Skin of body (tissue), 2 donors: ENCODE measurements around the gene CACNG8. TPM values are rescaled to one million over a fixed set of nuclear protein-coding genes. Genes with fewer than 3 reads are reported as not detected.
"Not testable (repeated sequence)": the region's sequence is repeated elsewhere in the genome, so short reads cannot be mapped to it uniquely, and the experiment has no call there.

Experiments used
- DNase-seq: peaks from one replicate; lab custom pipeline; 2025; lab: John Stamatoyannopoulos, UW
- total RNA-seq: library from RNA; depleted of rRNA; stranded (reverse); fragments of >200 nt; gene quantifications from one replicate; pipeline ENCODE4 v1.2.3, GENCODE V29; 2014

CACNG8 gene
- under 0.01 TPM for total RNA-seq

DNA sequence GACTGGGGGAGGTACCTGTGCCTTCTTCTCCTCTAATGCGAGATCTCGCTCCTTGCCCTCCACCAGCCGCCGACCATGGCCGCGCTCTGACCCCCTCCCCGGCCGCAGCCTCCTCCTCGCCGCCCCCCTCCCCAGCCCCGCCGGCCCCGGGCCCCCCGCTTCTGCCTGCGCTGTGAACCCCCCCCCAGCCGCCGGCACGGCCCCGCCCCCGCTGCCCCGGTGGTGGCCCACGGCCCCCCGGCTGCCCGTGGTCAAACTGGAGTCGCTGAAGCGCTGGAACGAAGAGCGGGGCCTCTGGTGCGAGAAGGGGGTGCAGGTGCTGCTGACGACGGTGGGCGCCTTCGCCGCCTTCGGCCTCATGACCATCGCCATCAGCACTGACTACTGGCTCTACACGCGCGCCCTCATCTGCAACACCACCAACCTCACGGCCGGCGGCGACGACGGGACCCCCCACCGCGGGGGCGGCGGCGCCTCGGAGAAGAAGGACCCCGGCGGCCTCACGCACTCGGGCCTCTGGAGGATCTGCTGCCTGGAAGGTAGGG lies at the start of gene CACNG8:
TSS of gene CACNG8 (plus strand) at position 51 of the 545 bp plus-strand sequence.
- DNase-seq, result no peak

DNA sequence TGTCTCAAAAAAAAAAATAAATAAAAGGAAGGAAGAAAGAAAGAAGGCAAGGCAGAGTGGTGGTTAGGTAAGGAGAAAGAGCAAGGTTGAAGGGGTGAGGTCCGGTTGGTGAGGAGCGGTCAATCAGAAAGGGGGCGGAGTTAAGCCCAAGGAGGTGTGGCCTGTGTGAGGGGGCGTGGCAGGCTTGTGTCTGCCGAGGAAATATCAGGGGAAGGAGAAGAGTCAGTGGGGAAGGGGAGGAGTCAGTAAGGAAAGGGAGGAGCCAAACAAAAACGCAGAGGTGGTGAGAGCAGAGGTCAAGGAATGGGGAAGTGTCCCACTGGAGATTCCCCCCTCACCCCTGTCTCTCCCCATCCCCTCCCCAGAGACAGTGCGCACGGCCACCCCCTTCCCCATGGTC lies 47.7 kb upstream of the CACNG8 start:
- no peak for DNase-seq

DNA sequence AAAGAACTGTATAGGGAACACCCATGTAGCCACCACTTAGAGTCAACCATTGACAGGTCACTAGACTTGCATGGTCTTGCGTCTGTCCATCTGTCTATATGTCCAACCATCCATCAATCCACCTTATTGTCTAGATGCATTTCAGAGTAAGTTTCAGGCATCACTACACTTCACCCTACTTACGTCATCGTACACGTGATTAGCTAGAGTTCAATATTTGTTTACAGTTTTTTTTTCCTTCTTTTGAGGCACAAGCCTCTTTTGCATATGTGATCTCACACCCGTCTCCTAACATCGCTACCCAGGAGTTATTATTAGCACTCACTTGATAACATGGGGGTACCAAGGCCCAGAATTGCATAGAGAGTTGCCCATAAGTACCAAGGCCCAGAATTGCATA lies 46.7 kb upstream of the CACNG8 start:
- no peak for DNase-seq

DNA sequence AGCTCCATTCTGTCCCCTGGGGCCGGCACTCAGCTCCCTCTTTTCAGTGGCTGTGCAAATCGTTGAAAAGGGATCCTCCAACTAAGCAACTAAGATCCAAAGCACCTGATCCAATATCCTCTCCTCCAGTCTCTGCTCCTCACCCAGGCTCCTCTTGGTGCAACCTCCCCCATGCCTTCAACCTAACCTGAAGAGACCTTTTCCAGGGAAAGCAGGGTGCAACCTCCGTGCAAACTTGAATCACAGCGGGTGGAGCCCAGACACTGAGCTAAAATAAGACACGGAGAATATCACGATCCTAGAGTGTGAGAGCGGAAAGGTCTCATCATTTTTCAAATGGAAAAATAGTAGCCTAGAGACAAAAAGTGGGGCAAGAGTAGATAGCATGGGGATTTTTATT lies 45.4 kb upstream of the CACNG8 start:
- no peak for DNase-seq

DNA sequence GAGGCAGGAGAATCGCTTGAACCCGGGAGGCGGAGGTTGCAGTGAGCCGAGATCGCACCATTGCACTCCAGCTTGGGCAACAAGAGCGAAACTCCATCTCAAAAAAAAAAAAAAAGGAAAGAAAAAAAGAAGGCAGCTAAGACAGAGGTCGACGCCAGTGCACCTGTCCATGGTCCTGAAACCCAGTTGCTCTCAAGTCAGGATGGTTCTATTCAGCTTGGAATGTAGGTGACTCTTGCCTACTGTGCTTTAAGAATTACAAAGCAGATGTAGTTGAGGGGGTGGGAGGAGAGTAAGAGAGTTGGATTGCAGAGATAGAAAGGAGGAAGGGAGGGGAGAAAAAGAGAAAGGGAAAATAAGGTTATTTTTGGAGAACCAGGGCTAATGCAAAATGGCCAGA lies 35.0 kb upstream of the CACNG8 start:
- DNase-seq, result no peak

DNA sequence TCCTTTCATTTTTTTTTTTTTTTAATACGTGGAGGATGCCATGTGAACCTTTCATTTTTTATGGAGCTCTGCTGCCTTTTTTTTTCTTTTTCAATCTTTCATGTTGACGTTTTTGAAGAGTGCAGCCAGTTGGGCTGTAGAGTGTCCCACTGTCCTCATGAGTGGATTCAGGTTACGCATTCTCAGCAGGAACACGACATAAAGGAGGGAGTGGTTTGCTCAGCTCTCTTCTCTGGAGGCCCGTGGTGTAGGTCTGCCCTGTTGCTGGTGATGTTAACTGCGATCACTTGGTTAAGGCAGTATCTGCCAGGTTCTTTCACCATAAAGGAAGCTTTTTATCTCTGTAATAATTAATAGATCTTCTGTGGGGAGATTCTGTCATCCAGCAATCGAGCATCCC lies 26.7 kb upstream of the CACNG8 start:
- DNase-seq, result no peak

DNA sequence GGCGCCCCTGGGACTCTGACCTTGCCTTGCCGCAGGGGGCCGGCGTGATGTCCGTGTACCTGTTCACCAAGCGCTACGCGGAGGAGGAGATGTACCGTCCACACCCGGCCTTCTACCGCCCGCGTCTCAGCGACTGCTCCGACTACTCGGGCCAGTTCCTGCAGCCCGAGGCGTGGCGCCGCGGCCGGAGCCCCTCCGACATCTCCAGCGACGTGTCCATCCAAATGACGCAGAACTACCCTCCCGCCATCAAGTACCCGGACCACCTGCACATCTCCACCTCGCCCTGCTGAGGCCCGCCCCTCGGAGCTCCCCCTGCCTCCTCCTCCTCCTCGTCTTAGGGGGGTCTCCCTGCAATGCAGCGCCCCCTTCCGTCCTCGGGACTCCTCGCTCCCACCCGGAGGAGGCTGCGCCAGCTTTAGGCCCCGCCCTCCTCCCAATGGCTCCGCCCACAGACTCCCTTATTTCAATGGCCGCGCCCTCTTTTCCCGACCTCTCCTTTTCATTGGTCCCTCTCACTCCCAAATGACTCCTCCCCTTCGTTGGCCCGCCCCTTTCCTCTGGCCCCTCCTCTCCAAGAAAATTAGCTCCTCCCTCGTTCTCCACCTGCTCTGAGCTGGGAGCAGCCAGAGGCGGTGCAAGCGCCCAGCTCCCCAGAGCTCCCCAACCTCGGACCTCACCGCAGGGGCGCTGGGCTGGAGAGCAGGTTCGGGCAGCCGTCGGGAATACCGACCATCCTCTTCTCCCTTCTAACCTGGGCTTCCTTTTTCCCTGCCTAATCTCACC lies 20.5 kb upstream of the CACNG8 start:
- DNase-seq, result no peak

DNA sequence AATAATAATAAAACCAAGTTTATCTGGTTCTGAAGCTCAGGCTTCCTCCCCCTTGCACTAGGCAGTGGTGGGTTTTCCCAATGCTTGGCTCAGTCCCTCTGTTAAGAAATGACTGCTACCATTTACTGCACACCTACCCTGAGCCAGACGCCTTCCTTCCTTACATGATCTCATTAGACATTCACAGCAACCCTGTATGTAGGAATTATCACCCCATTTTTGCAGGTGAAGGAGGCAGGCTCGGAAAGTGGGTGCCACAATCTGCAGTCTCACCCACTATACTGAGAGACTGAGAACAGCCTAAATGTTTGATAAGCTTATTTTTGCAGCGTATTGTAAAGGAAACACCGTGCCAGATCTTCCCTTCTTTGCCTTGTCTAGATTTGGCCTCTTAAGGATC lies 18.3 kb upstream of the CACNG8 start:
- DNase-seq, result no peak

DNA sequence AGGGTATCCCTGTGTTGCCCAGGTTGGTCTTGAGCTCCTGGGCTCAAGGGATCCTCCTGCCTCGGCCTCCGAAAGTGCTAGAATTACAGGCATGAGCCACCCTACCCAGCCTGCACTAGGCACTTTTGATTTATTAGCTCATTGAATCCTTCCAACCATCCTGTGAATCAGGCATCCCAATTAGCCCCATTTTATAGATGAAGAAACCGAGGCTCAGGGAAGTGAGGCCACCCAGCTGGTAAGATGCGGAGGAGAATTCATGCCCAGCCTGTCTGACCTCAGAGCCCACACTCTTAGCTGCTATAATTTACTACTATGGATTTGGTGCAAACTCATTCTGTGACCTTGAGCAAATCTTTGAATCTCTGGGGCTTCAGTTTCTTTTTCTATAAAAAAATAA lies 17.8 kb upstream of the CACNG8 start:
- no peak for DNase-seq

DNA sequence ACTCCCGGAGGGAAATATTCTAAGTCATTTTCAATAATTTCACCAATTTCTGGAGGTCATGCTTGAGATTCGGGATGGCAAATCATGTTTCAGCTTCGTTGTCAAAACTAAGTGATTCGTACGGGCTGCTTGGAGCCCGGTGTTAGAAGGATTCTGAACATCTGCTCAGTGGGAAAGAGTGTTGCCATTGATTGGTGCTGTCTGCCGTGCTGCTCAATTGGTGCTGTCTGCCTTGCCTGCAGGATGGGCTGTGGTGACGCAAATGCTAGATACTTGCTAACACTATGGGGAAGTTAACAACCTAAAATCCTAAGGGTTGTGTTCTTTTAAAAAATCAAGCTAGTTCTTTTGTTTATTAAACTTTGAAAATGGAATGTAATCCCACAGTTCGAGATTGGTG lies 17.3 kb upstream of the CACNG8 start:
- DNase-seq, result no peak

DNA sequence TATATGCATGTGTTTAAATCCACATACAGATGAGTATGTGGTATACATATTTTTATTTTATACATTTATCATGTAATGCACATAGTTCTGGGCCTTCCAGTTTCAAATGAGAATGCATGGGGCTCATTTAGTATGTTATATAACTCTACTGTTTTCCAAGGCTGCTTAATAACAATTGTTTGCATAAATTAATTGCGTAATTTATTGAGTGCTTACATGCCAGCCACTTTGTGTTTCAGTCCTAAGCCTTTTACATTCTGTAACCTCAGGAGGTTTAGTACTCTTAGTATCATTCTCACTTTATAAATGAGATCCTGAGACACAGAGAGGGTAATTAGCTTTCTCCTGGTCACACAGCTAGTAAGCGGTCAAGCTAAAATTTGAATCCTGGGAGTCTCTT lies 16.7 kb upstream of the CACNG8 start:
- no peak for DNase-seq

DNA sequence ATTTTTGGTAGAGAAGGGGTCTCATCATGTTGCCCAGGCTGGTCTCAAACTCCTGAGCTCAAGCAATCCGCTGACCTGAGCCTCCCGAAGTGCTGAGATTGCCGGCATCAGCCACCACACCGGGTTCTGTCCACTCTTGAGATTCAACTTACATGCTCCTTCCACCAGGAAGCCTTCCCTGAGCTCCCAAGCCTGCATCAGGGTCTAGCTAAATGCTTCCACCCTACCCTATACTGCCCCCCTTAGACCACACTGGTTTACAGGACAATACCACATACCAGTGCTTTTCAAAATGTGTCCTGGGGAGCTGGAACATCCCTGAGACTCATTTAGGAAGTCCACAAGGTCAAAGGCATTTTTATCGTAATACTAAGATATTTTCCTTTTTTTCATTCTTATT lies 15.1 kb upstream of the CACNG8 start:
- DNase-seq, result no peak

DNA sequence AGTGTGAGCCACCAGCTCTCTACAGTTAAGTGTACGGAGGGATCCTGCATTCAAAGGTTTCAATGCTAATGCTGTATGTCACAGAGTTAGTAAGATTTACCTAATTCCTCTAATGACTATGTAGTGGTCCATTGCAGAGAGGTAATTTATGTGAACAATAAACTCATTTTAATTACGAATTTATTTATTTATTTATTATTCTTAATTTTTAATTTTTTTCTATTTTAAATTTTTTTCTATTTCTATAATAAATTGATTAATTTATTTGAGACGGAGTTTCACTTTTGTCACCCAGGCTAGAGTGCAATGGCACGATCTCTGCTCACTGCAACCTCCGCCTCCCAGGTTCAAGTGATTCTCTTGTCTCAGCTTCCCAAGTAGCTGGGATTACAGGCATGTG lies 14.1 kb upstream of the CACNG8 start:
- not testable (repeated sequence) for DNase-seq

DNA sequence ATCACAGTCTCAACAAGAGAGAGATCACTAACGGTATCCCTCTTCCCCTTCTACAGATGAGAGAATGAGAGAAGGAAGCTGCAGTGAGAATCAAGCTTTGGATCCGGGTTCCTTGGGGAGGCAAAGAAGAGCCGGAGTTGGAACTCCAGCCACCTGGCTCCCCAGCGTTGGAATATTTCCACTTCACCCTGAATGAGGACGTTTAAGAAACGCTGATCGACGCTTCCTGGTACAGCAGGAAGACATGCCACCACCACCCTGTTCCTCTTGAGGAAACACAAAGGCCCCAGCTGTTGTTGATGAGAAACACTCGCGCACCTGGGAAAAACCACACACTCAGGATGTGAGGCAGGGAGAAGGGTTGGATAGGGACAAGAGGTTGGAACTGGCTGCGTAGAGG lies 11.3 kb upstream of the CACNG8 start:
- DNase-seq, result no peak

DNA sequence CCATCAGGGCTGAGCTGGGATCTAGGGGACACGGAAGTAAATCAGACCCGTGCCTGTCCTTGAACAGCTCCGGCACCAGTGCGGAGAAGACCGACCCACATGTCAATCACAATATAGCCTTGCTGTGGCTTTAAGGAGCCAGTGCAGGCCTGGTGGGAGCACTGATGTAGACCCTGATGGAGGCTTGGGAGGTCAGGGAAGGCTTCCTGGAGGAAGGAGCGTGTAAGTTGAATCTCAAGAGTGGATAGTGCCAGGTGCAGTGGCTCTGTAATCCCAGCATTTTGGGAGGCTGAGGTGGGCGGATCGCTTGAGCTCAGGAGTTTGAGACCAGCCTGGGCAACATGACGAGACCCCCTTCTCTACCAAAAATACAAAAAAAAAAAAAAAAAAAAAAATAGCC lies 10.8 kb upstream of the CACNG8 start:
- no peak for DNase-seq

DNA sequence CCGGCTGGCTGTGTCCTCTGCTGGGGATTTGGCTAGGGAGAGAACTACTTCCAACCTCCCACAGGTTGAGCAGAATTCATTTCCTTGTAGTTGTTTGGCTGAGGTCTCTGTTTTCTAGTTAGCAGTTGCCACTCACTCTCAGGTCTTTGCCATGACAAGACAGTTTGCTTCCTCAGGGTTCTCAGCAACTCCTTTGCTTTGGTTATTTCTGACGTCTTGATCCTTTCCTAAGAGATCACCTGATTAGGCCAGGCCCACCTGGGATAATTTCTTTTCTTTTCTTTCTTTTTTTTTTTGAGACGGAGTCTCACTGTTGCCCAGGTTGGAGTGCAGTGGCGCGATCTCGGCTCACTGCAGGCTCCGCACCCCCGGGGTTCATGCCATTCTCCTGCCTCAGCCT lies 9.4 kb upstream of the CACNG8 start:
- DNase-seq, result no peak

DNA sequence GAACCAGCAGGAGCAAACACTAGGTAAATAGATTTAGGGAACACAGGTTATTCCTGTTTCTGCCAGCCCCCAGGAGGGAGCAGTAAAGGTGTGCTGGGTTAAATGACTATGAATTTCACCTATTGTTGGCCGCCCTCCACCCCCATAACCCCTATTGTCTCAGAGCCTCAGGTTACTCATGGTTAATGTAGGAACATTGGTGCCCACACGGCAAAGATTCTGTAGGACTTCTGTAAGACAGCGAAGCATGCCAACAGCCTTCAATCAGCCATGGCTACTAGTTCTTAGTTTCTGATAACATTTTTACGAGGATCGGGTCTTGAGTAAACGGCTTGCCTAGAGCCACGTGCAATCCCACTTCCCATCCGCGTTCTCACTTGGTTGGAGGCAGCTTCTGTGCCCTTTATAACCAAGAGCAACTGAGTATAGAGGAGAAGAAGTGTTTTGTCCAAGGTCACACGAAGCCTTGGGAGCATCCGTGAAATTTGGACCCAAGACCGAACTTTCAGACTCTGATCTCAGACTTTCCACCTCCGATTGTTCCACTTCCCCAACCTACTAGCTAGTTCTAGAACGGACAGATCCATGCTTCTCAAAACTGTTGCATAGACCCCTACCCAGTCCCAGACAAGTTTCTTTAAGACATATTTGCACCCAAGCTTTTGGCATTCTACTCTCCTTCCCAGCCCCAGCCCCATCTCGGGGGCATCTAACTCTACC lies 5.1 kb upstream of the CACNG8 start:
- no peak for DNase-seq

DNA sequence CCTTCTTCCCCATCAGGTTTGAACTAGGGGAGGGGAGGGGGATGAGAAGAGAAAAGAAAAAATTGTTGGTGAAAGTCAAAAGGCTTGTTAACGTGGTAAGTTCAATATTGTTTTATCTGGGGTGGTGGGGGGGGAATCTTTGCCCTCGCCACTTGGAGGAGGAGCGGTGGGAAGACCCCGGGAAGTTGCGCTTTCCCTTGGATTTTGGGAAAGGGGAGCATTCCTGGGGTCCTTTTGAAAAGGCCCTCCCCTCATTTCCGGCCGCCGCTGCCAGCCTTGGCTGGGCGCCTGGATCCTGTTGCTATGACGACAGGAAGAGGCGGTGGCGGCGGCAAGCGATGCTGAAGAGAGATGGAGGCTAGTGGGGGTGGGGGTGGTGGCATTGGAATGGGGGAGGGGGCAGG lies 4.6 kb upstream of the CACNG8 start:
- DNase-seq, result no peak

DNA sequence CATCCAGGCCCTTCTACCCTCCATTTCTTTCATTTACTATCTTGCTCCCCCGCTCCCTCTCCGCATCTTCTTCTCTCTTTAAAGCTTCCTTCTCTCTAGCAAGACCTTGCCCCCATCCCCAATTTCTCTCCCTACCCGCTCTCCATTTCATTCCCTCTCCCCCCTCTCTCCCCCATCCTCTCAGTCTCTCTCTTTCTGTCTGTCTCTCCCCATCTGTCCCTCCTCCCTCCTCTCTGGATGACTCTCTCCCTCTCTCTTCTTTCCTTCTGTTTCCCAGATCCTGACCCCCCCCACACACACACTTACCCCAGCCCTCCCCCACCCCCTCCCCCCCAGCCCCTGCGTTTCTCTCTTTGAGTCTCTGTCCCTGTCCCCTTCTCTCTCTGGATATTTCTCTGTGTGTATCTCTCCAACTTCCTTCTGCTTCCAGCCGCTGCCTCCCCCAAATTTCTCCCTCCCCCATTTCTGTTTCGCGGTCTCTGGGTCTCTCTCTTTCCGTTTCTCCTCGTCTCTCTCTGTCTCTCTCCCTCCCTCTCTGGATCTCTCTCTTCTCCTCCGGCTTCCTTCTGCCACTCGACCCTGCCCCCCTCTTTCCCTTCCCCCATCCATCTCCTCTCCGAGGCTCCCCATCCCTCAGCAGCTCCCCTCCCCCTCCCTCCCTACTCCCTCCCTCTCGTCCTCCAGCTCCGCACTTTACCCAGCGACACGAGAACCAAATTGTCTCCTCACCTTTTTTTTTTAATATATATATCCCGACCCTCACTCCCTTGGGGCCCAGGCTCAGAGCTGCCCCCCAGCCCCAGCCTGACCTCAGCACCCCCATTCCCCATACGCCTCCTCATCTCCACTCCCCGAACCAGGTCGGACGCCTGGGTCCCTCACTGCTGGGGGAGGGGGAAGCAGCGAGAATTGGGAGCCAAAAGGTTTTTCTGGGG lies 3.6 kb upstream of the CACNG8 start:
- DNase-seq, result no peak

DNA sequence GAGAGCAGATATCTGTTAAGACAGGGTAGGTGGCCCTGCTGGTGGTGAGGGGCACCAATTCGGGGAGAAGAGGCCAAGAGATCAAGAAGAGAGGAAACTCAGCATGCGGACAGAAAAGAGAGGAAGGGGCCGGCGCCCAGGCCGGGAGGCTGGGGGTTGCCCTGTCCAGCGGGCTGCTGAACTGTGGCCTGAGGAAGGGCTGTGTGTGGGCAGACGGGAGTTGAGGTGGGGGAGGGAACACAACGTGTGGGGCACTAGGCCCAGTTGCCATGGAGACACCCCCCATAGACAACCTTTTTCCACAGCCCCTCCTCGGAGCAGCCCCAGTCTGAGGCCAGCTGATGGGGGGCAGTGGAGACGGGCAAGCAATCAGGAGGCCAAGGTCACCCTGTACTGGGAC lies 2.5 kb upstream of the CACNG8 start:
- DNase-seq, result no peak

DNA sequence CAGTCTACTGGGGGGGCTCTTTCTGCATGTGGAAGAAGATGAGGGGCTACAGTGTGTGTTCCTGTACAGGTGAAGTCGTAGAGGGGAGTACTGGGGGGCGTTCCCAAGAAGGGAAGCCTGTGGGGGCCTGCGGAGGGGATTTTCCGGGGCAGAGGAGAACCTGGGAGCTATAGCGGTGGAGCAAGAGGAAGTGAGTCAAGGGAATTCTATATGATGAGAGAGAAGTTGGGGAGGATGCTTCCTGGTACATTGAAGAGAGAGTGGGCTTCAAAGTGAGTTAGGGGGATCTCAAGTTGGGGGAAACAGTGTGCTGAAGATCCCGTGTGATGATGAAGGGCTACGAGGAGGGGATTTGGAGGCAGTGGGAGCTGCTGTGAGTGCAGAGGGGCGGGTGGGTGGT lies 1.9 kb upstream of the CACNG8 start:
- DNase-seq, result no peak
